ENCODE data around the gene CITED2. TPM values are rescaled to one million over a fixed set of nuclear protein-coding genes. Genes with fewer than 3 reads are reported as not detected.

Gene CITED2
- polyA plus RNA-seq, 1 of the 3 experiments (the other 2 are of a cell fraction), result 173 TPM

GRCh38 chr6:139395371-139395770 lies 20.9 kb upstream of the CITED2 start (continued):
- no peak for TF ChIP-seq REST (IDR thresholded peaks at IDR 0.05; ENCODE audit: low read depth, low read length)
- no peak for TF ChIP-seq USF1 (IDR thresholded peaks at IDR 0.05; ENCODE audit: borderline replicate concordance, low read depth)
- TF ChIP-seq RFX5 (IDR thresholded peaks at IDR 0.05; ENCODE audit: low read length), result no peak
- TF ChIP-seq POLR2AphosphoS5 (IDR thresholded peaks at IDR 0.05; ENCODE audit: low read depth, low read length), result no peak
- no peak for TF ChIP-seq MEF2A (IDR thresholded peaks at IDR 0.05; ENCODE audit: borderline replicate concordance, low read depth)
- no peak for TF ChIP-seq SIN3A (IDR thresholded peaks at IDR 0.05; ENCODE audit: borderline replicate concordance, low read depth, low read length)
- TF ChIP-seq PBX3 (IDR thresholded peaks at IDR 0.05), result no peak
- no peak for TF ChIP-seq USF2 (IDR thresholded peaks at IDR 0.05; ENCODE audit: borderline replicate concordance, low read depth, low read length)
- TF ChIP-seq RXRA (IDR thresholded peaks at IDR 0.05; ENCODE audit: borderline replicate concordance, low read depth), result no peak

- H3K27ac ChIP-seq (ENCODE audit: low read depth in 2 of 2, low read length in 1 of 2), result no peak overlapping the region
- ChIA-PET POLR2A (no interaction called here), CTCF (no interaction called here)
Measured at GRCh38 chr6:139394027-139394649, 19.7 kb upstream of the CITED2 start.

More at GRCh38 chr6:139394027-139394649, 19.7 kb upstream of the CITED2 start:
- H3K4me3 ChIP-seq (ENCODE audit: low read depth in 2 of 2, low read length in 1 of 2), result no peak overlapping the region
- no peaks in the 10 kb centered on the region for H3K9me3 ChIP-seq
- H3F3A ChIP-seq (replicated peaks; ENCODE audit: insufficient read depth), result no peaks in the 10 kb centered on the region
- H3K4me2 ChIP-seq, result no peak overlapping the region
- H3K36me3 ChIP-seq (replicated peaks in 1 of 2; ENCODE audit: control insufficient read depth in 1 of 2, insufficient read depth in 2 of 2, low read length in 1 of 2), result no peaks in the 10 kb centered on the region
- no peak overlapping the region for H2AFZ ChIP-seq (ENCODE audit: low read depth)
- TF ChIP-seq TCF12 (IDR thresholded peaks at IDR 0.05), result no peak
- no peak for TF ChIP-seq MAX (IDR thresholded peaks at IDR 0.05; ENCODE audit: low read depth)
- no peak for TF ChIP-seq SIN3A (IDR thresholded peaks at IDR 0.05; ENCODE audit: borderline replicate concordance, low read depth, low read length)
- TF ChIP-seq RCOR1 (IDR thresholded peaks at IDR 0.05; ENCODE audit: low read length), result no peak
- TF ChIP-seq RFX5 (IDR thresholded peaks at IDR 0.05; ENCODE audit: low read length), result no peak
- no peak for TF ChIP-seq POLR2AphosphoS5 (IDR thresholded peaks at IDR 0.05; ENCODE audit: low read depth, low read length)
- TF ChIP-seq GATA2 (CRISPR knock-in tag; IDR thresholded peaks at IDR 0.05), result no peak
- TF ChIP-seq NRF1 (IDR thresholded peaks at IDR 0.05; ENCODE audit: low read depth, low read length), result no peak
- TF ChIP-seq RXRA (IDR thresholded peaks at IDR 0.05; ENCODE audit: borderline replicate concordance, low read depth), result no peak
- no peak for TF ChIP-seq IRF3 (IDR thresholded peaks at IDR 0.05; ENCODE audit: low read depth, low read length)
- TF ChIP-seq TAF1 (IDR thresholded peaks at IDR 0.05; ENCODE audit: borderline replicate concordance, low read depth, low read length), result no peak
- 44% methylated on average over 1 of the region's 1 CpG for WGBS (ENCODE audit: low lambda C conversion rate)
- H3K9ac ChIP-seq, result no peak overlapping the region
- no peaks in the 10 kb centered on the region for H3K79me2 ChIP-seq (ENCODE audit: insufficient read depth)
- no peaks in the 10 kb centered on the region for H3K27me3 ChIP-seq (ENCODE audit: insufficient read depth)
- no peaks in the 10 kb centered on the region for H4K20me1 ChIP-seq (ENCODE audit: insufficient read depth)
- H3K4me1 ChIP-seq (ENCODE audit: control insufficient read depth in 1 of 2, insufficient read depth in 2 of 2, low read depth in 1 of 2, low read length in 1 of 2), result 0 out of 4 replicates have a peak, but pooled peaks cover 0 to 5% of the 10 kb centered on the region in 2 experiments
- no peaks in the 10 kb centered on the region for H3K9me2 ChIP-seq
- no peak for DNase-seq
